Activated naive CD4-positive, alpha-beta T cell treated with Interleukin-2 at 50 U/mL for 16 hours (primary cell): ENCODE results near the gene IP6K3.

ENCODE experiments used
- DNase-seq: peaks from one replicate; pipeline ENCODE4 v3.0.0-alpha.2; 2020

Gene IP6K3

DNA sequence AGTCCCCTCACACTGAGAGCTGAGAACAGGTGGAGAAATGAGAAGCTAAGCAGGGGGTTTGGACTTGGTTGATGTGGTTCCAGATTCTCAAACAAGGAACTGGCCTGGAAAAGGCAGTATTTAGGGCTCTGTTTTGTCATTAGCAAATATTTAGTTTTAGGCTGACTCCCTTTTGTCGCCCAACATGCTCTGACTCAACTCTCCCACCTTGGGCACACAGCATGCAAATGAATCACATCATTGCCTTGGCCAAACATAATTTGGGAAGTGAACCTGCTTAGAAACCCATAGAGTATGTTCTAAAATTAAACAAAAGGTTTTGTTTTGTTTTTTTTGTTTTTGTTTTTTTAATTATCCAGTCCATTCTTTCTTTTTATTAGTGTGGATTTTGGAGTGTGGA lies 25.7 kb downstream of the IP6K3 start:
- DNase-seq = no peak

GRCh38 chr6:33719326-33719987 lies 27.2 kb downstream of the IP6K3 start:
- DNase-seq = no peak

DNA sequence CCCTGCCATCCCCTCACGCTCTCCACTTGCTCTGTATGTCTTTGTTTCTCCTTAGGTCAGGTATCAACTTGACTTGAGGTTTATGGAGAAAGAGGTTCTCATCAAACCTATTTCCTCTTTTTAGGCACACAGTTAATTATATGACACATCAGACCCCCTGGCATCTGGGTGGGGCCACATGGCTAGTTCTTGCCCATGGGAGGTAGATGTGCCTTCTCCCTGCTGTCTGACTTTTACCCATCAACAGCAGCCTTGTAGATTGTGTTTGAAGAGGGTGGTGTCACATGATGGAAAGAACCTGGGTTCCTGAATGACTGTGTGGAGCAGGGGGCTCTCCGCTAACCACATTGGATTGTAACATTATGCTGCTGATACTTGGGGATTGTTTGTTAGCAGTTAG lies 28.0 kb downstream of the IP6K3 start:
- no peak for DNase-seq

DNA sequence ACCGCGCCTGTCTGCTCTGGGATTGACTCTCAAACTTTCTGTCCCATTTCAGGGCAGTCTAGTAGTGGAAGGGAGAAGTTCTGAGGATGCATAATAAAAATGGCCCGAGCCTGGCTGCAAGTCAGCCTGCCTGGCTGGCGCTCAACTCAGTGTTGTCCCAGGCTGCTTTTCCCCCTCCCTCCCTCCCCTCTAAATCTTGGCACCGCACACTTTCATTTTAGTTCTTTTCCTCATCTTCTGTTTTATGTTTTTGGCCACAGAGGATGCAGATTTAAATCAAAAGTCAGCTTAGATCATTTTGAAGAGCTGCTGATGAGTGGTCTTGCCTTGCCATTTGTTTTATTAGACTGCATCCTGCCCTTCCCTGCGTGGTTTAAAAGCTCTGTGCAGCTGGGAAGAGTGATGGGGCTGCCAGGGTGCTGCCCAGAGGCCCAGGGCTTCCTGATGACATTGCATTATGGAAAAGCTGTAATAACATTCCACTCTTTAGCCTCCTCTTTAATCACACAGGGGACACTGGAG lies 28.7 kb downstream of the IP6K3 start:
- DNase-seq = no peak

DNA sequence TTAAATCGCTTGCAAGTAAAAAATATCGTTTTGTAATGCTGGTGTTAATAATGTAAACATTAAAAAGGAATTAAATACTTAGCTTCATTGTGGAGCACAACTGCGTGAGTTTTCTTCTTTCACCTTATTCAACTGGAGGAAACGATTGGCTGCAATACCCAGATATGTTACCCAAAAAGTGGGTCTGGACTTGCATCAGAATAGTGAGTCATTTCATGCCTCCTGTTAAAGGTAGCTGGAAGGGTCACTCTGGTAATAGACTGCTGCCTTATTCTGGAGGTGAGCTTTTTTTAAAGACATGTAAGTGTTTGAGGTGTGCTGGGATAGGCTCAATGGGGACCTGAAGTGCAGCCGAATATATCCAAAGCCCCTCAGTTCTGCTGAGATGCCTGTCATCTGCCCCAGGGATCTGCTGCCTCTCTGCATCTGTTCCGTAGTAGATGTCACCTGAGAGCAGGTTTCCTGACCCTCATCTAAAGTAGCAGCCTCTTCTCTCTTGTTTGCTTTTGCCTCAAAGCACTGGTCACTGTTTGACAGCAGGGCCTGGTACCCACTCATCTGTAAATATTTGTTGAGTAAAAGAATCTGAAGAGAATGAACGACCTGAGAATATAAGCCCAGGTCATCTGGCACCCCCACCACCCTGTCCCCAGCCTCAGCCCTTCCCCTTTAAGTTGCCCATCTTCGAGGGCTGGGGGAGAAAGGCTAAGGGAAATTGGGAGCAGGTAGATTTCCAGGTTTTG lies 29.6 kb downstream of the IP6K3 start:
- no peak for DNase-seq

- no peak for DNase-seq
These were observed 30.3 kb downstream of the IP6K3 start for GRCh38 chr6:33716379-33716778.

DNA sequence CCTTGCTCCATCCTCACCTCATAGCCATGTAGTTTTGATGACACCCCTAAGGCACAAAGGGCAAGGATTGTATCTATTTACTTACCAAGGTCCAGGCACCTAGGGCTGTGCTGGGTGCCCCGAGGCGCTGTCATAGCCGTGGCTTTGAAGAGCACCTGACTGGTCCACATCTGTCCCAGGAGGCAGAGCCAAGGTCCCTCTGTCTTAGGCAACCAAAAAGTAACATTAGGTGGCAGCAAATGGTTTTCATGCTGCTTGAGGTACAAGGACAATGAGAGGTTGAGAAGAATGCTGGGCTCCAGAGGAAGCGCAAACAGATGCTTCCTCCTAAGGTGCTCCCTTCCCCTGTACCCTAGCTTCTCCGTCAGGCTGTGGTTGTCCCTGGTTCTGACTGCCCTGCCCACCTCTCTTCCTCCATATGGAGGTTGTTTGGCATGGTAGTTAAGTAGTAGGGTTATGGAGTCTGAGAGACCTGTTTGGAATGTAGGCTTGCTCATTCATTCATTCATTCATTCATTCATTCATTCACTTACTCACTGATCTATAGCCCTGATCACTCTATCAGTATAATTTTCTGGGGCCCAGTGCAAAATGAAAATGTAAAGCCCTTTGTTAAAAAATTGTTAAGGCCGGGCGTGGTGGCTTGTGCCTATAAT lies 32.2 kb downstream of the IP6K3 start:
- DNase-seq = no peak

DNA sequence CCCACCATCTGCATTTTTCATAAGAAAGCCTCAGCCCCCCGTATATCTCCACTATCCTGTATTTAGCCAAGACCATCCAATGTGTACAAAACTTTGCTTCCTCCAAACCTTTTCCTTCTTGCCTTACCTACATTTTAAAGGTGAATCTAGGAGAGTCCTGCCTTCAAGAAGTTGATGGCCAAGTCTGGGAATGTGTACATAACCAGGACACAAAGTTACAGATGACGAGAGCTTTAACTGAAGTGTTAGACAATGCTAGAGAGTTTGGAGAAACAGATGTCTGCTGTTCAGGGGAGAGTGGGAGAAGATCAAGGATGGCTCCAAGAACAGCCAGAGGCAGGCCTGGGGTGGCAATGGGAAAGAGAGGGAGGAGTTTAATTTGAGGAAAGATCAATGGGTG lies 32.9 kb downstream of the IP6K3 start:
- no peak for DNase-seq

DNA sequence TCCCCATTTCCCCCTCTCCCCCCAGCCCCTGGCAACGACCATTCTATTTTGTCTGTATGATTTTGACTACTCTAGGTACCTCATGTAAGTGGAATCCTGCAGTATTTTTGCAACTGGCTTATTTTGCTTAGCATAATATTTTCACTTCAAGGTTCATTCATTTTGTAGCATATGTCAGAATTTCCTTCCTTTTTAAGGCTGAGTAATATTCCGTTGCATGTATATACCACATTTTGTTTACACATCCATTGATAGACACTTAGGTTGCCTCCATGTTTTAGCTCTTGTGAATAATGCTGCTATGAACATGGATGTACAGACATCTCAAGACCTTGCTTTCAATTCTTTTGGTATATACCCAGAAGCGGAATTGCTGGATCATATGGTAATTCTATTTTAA lies 33.8 kb downstream of the IP6K3 start:
- no peak for DNase-seq

- DNase-seq = peak; percentile 96
These were observed 35.3 kb downstream of the IP6K3 start, which contains the start of gene UQCC2 for GRCh38 chr6:33711140-33712129. Gene UQCC2 (minus strand): TSS chr6:33711700. CDS start chr6:33711686, 14 bp downstream.

DNA sequence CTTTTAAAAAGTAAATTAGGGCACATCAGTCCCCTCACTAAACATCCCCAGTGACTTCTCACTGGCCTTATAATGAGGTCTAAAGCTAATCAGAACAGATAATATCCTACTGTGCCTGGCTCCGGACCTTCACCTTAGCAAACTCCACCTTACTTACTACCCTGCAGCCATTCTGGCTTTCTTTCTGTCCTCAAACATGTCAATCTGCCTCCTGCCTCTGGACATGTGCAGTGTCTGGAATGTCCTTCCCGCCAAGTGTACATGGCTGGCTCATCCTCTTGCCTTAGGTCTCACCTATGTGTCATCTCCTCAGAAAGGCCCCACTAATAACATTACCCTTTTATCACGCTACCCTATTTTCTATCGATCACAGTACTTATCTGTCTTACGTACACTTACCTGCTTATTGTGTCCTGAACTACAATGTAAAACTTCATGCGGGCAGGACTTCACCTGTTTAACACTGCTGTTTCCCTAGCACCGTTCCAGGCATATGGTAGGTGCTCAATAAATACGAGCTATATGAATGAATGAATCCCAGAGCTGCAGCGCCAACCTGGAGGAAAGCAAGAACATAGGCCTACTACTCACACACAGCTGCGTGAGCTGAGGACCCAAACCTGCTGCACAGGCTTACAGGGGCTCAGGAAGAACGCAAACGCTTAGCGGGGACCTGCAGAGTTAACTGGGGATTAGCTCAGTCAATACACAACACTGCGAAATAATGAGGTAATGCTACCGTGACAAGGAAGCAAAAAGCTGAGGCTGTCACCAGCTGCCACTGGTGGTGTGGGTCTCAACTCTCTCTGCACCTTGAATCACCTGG lies 36.2 kb downstream of the IP6K3 start:
- DNase-seq = no peak

DNA sequence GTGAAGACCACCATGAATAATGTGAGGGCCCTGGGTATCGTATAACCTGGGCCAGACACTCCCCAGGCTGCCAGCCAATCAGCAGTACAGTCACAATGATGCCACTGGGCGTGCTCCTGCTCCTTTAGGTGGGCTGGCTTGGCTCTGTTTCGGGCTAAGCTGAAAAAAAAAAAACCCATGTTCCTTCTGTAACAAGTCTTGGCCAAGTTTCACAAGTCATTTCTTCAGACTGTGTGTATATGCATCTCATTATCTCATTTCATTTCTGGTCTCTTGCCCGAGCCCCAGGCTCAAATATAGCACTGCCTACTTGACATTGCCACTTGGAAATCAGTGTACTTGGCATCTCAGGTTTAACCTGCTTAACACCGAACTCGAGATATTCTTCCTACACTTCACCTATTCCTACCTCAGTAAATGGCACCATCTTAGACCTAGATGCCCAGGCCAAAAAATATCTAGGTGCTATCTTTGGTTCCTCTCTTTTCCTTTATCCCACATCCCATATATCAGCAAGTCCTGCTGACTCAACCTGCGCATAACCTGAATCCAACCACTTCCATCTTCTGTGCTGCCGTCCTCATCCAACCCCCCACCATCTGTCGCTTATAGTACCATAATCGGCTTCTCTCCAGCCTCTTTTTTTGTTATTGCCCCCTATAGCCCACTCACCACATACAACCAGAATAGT lies 37.0 kb downstream of the IP6K3 start:
- no peak for DNase-seq

- no peak for DNase-seq
These were observed 38.0 kb downstream of the IP6K3 start for GRCh38 chr6:33708516-33709204.

DNA sequence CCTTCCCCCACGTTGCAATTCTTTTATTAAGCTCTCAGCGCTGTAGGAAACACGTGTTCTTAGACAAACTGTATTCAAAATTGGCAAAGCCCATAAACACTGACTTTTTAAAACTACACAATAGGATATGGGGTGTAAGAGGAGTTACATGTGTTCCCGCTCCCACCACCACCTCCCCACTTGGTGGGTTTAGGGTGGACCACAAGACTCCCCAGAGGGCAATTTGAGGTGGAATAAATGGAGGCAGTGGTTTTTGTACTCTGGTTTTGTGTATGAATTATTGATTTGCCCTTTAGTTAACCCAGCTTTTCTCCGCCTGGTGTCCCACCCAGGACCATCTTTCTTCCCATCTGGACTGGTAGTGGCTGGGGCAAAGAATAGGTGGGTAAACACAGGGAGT lies 38.9 kb downstream of the IP6K3 start:
- no peak for DNase-seq

GRCh38 chr6:33705955-33706725 lies 40.6 kb downstream of the IP6K3 start:
- DNase-seq = no peak

DNA sequence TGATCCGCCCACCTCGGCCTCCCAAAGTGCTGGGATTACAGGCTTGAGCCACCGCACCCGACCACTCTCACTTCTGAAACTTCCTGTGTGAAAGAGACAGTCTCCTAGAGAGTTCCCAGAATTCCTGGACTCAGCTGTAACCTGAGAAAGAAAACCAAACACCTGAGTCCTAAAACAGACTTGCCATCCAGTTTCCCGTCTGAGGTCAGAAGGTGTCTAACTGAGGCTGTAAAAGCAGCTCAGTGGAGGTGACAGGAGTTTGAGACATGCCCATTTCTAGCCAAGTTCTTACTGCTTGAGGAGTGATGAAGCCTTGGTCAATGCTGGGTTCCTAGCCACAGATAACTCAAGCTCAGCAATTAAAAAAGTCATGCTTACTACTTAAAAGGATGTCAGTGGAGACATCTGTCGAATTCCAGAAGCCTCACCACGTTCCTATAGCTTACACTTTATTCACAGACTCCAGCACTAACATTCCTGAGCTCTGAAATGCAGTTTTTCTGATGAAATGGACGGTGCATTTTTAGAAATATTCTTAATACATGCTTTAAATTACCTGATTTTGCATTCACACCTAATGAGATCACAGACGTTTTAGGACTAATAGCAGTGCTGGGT lies 41.3 kb downstream of the IP6K3 start:
- DNase-seq = no peak

GRCh38 chr6:33704215-33705066 lies 42.3 kb downstream of the IP6K3 start:
- no peak for DNase-seq

- peak; percentile 32 for DNase-seq
These were observed 44.2 kb downstream of the IP6K3 start for GRCh38 chr6:33702345-33702977.
